NCI-H82 (cell line): ENCODE results near the gene NPHP4.

Experiments used
- DNase-seq: peaks from one replicate; lab custom pipeline; 2025; lab: John Stamatoyannopoulos, UW

NPHP4 gene

GRCh38 chr1:5831600-5832335 is 160.5 kb downstream of the NPHP4 start:
- no peak for DNase-seq

- DNase-seq = peak; percentile 55
Measured at GRCh38 chr1:5830771-5831599, 161.2 kb downstream of the NPHP4 start.

GRCh38 chr1:5829414-5829813 is 162.8 kb downstream of the NPHP4 start:
- no peak for DNase-seq

GRCh38 chr1:5828308-5828935 is 163.8 kb downstream of the NPHP4 start:
- DNase-seq = no peak

- DNase-seq = no peak
Measured at GRCh38 chr1:5827516-5827915, 164.7 kb downstream of the NPHP4 start.

GRCh38 chr1:5826601-5827000 is 165.6 kb downstream of the NPHP4 start:
- DNase-seq = no peak

GRCh38 chr1:5822726-5823125 is 169.5 kb downstream of the NPHP4 start:
- DNase-seq = no peak

GRCh38 chr1:5822266-5822665 is 170.0 kb downstream of the NPHP4 start:
- no peak for DNase-seq

GRCh38 chr1:5821540-5822176 is 170.6 kb downstream of the NPHP4 start:
- no peak for DNase-seq

GRCh38 chr1:5820026-5820421 is 172.2 kb downstream of the NPHP4 start:
- no peak for DNase-seq

- no peak for DNase-seq
Measured at GRCh38 chr1:5819391-5820025, 172.7 kb downstream of the NPHP4 start.

- no peak for DNase-seq
Measured at GRCh38 chr1:5818755-5819154, 173.5 kb downstream of the NPHP4 start.

GRCh38 chr1:5815716-5816115 is 176.5 kb downstream of the NPHP4 start:
- DNase-seq = no peak

- DNase-seq = no peak
Measured at GRCh38 chr1:5815211-5815610, 177.0 kb downstream of the NPHP4 start.

- no peak for DNase-seq
Measured at GRCh38 chr1:5814046-5814619, 178.1 kb downstream of the NPHP4 start.

- no peak for DNase-seq
Measured at GRCh38 chr1:5813480-5813879, 178.7 kb downstream of the NPHP4 start.
